AG09309 (cell line): ENCODE results near the gene TINCR.

Experiments
- DNase-seq: peaks from one replicate; pipeline ENCODE4 v3.0.0-alpha.2; 2010; ENCODE audit warnings: low read depth
- H3K4me3 ChIP-seq: 2 replicates; pipeline ENCODE4 v1.5.1; 2011; ENCODE audit warnings: mild to moderate bottlenecking, low read depth, low read length, moderate library complexity; ENCODE audit not compliant: control insufficient read depth
- CTCF ChIP-seq: IDR thresholded peaks from 2 replicates; pipeline ENCODE4 v1.5.1; 2011; ENCODE audit warnings: mild to moderate bottlenecking, low read depth, low read length, inconsistent platforms; ENCODE audit not compliant: insufficient read depth, control insufficient read depth; ENCODE audit errors: missing control alignments

The TINCR gene

GRCh38 chr19:5608291-5608690, 40.5 kb upstream of the TINCR start:
- no peak for DNase-seq
- no peak overlapping the region for H3K4me3 ChIP-seq
- TF ChIP-seq CTCF: no peak

GRCh38 chr19:5607318-5608275, 39.8 kb upstream of the TINCR start:
- H3K4me3 ChIP-seq: no peak overlapping the region
- DNase-seq: no peak
- no peak for TF ChIP-seq CTCF

GRCh38 chr19:5605362-5605761, 37.6 kb upstream of the TINCR start:
- H3K4me3 ChIP-seq: no peak overlapping the region
- TF ChIP-seq CTCF: no peak
- no peak for DNase-seq

- no peak for DNase-seq
- no peak for TF ChIP-seq CTCF
- H3K4me3 ChIP-seq: no peak overlapping the region
Measured at GRCh38 chr19:5603626-5604025, 35.9 kb upstream of the TINCR start.

- no peak for DNase-seq
- no peak for TF ChIP-seq CTCF
- no peak overlapping the region for H3K4me3 ChIP-seq
Measured at GRCh38 chr19:5600797-5601196, 33.0 kb upstream of the TINCR start.

- H3K4me3 ChIP-seq: no peak overlapping the region
- DNase-seq: no peak
- TF ChIP-seq CTCF: no peak
Measured at GRCh38 chr19:5595745-5596144, 28.0 kb upstream of the TINCR start.
